ENCODE measurements around the gene MEP1A. TPM values are rescaled to one million over a fixed set of nuclear protein-coding genes. Genes with fewer than 3 reads are reported as not detected.
A peak's percentile ranks its signal among the peaks of the same experiment; 100 is the strongest.
"Not testable (repeated sequence)": the region's sequence is repeated elsewhere in the genome, so short reads cannot be mapped to it uniquely, and the experiment has no call there.

Gene MEP1A
- total and polyA plus RNA-seq, 10 donors = 0.09 to 0.94 (median 0.22) TPM; not detected in 3

GRCh38 chr6:46838033-46838432 is 44.8 kb downstream of the MEP1A start:
- DNase-seq = no peak
- Histone ChIP-seq H3K4me3 (no peak overlapping the region), H3K9me3 (peaks cover 0 to 30% (median 22%) of the 10 kb centered on the region in 8 donors), H3K27me3 (replicated peaks in 1 of 7) (no peaks in the 10 kb centered on the region), H3K4me1 (no peaks in the 10 kb centered on the region), H3K36me3 (no peaks in the 10 kb centered on the region), H3K27ac (no peak overlapping the region)
- 90 to 100% (median 93%) methylated on average over 2 of the region's 2 CpGs for WGBS, 5 donors
- intact Hi-C loops (cut with DNase I; ENCODE audit: low total_unique reads) = no loop called here
- TF ChIP-seq, protein P1, sequence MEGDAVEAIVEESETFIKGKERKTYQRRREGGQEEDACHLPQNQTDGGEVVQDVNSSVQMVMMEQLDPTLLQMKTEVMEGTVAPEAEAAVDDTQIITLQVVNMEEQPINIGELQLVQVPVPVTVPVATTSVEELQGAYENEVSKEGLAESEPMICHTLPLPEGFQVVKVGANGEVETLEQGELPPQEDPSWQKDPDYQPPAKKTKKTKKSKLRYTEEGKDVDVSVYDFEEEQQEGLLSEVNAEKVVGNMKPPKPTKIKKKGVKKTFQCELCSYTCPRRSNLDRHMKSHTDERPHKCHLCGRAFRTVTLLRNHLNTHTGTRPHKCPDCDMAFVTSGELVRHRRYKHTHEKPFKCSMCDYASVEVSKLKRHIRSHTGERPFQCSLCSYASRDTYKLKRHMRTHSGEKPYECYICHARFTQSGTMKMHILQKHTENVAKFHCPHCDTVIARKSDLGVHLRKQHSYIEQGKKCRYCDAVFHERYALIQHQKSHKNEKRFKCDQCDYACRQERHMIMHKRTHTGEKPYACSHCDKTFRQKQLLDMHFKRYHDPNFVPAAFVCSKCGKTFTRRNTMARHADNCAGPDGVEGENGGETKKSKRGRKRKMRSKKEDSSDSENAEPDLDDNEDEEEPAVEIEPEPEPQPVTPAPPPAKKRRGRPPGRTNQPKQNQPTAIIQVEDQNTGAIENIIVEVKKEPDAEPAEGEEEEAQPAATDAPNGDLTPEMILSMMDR (IDR thresholded peaks at IDR 0.05 in 8 of 11, conservative IDR thresholded peaks at IDR 0.05 in 3 of 11) = no peak
- TF ChIP-seq POLR2AphosphoS5 (IDR thresholded peaks at IDR 0.05) (no peak), POLR2A (IDR thresholded peaks at IDR 0.05) (no peak)

DNA sequence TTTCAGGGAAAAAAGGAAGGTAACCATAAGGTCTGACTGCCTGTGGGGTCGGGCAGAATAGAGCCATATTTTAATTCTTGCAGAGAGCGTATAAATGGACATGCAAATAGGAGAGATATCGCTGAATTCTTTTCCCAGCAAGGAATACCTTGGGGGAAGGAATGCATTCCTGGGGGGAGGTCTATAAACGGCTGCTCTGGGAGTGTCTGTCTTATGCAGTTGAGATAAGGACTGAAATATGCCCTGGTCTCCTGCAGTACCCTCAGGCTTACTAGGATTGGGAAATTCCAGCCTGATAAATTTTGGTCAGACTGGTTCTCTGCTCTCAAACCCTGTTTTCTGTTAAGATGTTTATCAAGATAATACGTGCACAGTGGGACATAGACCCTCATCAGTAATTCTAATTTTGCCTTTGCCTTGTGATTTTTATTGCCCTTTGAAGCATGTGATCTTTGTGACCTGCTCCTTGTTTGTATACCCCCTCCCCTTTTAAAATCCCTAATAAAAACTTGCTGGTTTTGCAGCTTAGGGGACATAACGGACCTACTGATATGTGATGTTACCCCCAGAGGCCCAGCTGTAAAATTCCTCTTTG is 49.2 kb downstream of the MEP1A start:
- H3K27ac ChIP-seq; DNase-seq; H3K27me3 ChIP-seq (replicated peaks in 1 of 7); intact Hi-C loops (cut with DNase I; ENCODE audit: low total_unique reads); H3K4me1 ChIP-seq; H3K4me3 ChIP-seq; H3K36me3 ChIP-seq: not testable (repeated sequence)
- H3K9me3 ChIP-seq = peaks cover 0 to 36% (median 27%) of the 10 kb centered on the region in 8 donors
- WGBS, 5 donors = 87 to 92% (median 90%) methylated on average over 6 of the region's 6 CpGs

DNA sequence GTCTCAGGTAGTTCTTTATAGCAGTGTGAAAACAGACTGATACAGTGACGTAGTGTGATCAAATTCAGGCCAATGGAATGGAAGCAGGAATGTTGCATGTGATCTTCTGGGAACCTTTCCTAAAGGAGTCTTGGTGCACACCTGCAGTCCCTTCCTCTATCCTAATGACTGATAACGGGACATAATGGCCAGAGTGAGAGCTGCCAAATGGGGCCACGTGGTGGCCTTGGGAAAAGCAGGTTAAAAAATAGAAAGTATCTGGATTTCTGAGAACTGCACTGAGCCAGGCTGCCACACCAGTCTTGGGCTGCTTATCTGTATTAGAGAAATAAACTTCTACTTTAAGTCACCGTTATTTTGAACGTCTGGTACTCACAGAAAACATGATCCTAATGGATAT is 51.9 kb downstream of the MEP1A start:
- no peak overlapping the region for H3K4me3 ChIP-seq
- no peaks in the 10 kb centered on the region for H3K36me3 ChIP-seq
- H3K4me1 ChIP-seq = peaks cover 3 to 14% (median 9%) of the 10 kb centered on the region in 6 donors
- H3K27ac ChIP-seq = no peak overlapping the region
- peaks cover 0 to 5% (median 0%) of the 10 kb centered on the region in 7 donors for H3K27me3 ChIP-seq (replicated peaks in 1 of 7)
- TF ChIP-seq, protein P1 (IDR thresholded peaks at IDR 0.05 in 8 of 11, conservative IDR thresholded peaks at IDR 0.05 in 3 of 11) = no peak
- TF ChIP-seq POLR2AphosphoS5 (IDR thresholded peaks at IDR 0.05) (no peak), POLR2A (IDR thresholded peaks at IDR 0.05) (no peak)
- WGBS, 5 donors = 66 to 83% (median 73%) methylated on average over 5 of the region's 5 CpGs
- no peak for DNase-seq
- peaks cover 0 to 35% (median 27%) of the 10 kb centered on the region in 8 donors for H3K9me3 ChIP-seq
- intact Hi-C loops (cut with DNase I; ENCODE audit: low total_unique reads) = loop anchor here (5.0 kb wide), 1 partner anchor 152 kb away; no protein-coding TSS in a partner anchor

DNA sequence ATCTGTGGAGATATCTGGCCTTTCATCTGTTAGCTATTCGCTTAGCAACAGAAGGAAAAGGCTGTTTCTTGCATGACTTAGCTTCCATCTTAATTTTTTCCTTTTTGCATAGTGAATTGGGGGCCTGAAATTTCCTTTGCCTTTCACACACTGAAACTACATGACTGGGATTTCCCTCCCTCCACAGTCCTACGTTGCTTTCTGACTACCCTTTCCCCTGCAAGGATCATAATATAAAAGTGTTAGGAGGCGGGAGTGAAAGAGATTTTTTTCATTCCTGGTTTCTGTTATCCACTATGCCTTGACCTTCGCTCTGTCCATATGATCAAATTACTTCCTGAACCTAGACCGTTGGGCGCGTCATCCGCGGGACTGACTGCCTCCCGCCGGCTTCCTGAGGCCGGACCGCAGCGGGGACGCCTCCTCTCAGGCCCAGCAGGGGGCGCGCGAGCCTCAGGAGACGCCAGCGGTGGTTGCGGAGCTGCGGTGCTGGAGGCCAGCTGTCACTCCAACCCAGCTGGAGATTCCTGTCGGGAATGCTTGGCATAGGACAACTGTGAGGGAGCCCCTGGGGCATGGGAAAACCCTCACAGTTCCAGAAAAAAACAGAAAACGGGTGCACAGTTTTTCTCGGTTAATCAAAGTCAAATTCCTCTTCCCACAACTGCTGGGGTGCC is 55.6 kb downstream of the MEP1A start:
- no peaks in the 10 kb centered on the region for H3K9me3 ChIP-seq
- TF ChIP-seq, protein P1 (IDR thresholded peaks at IDR 0.05 in 8 of 11, conservative IDR thresholded peaks at IDR 0.05 in 3 of 11) = peak; percentile 58 to 97 (median 89)
- TF ChIP-seq POLR2AphosphoS5 (IDR thresholded peaks at IDR 0.05) (peak; percentile 51 to 76 (median 68)), POLR2A (IDR thresholded peaks at IDR 0.05) (no peak)
- no peaks in the 10 kb centered on the region for H3K36me3 ChIP-seq
- DNase-seq = peak; percentile 94
- peak overlapping the region in 1 of 8 donors; percentile 40 for H3K4me3 ChIP-seq
- H3K27ac ChIP-seq = no peak overlapping the region
- intact Hi-C loops (cut with DNase I; ENCODE audit: low total_unique reads) = loop anchor here (5.0 kb wide), 1 partner anchor 148 kb away; no protein-coding TSS in a partner anchor
- 7 to 9% (median 8%) methylated on average over 25 of the region's 25 CpGs for WGBS, 5 donors
- peaks cover 0 to 5% (median 0%) of the 10 kb centered on the region in 7 donors for H3K27me3 ChIP-seq (replicated peaks in 1 of 7)
- H3K4me1 ChIP-seq = peaks cover 3 to 14% (median 9%) of the 10 kb centered on the region in 6 donors

Data from spleen (tissue), 11 donors.